ENCODE data around the gene IRF1.

The IRF1 gene

DNA sequence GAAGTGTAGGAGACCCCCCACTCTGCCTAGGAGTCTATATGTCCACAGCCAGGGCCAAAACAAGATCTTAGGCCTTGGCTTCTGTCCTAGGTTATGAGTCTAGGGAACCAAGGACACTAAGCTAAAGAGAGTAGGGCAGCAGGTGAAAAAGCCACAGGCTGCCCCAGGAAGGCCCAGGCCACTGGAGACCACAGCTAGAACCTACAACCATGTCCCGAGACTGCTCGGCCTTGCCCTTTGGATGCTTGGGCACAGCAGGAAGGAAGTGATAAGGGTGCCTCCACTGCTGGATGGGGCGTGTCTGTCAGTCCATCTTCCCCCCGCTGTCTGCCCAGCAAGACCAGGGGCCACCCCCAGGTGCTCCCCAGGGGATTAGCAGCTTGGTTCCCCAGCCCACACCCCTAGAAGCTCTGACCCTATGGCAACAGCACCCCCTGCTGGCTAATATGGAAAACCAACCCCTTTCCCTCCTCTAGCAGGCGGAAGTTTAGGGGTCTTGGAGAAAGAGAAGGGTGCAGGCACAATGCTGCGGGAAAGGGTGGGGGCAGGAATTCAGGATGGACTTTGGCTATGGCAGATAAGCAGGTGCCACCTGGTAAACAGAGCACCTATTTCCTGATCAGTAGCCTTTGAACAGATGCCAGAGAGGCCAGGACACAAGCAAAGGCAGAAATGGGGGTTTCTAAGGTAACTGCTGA lies 10.5 kb upstream of the IRF1 start:
- peak in 1 of 2 donors; percentile 68 for DNase-seq (ENCODE audit: low read depth in 2 of 2)

GRCh38 chr5:132500244-132500930 lies 9.8 kb upstream of the IRF1 start:
- no peak for DNase-seq (ENCODE audit: low read depth in 2 of 2)

- no peak for DNase-seq (ENCODE audit: low read depth in 2 of 2)
These were observed 9.1 kb upstream of the IRF1 start for GRCh38 chr5:132499440-132500243.

DNA sequence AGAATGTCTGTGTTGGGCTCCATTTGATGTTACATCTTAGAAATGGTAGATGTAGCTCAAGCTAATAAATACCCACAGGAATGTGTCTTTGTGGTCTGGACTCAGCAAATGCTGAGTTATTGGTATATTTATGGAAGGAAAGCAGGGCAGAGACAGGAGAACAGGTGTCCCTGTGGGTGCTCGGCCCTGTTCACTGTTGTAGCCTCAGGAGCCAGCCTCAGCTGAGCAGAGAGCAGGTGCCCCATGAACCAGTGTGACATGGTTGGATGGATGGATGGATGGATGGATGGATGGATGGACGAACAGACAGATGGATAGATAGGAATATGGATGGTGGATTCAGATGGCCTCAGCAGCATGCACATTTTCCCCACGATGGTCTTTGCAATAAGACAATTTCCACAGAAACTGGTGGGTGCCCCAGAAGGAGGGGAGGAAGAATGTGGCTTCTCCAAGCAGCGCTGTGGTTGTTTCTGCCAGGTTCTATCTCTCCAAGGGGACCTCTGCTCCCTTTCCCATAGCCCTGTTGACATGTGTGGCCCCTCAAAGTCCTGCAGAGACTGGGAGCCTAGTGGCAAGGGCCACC lies 8.2 kb upstream of the IRF1 start:
- no peak for DNase-seq (ENCODE audit: low read depth in 2 of 2)

DNA sequence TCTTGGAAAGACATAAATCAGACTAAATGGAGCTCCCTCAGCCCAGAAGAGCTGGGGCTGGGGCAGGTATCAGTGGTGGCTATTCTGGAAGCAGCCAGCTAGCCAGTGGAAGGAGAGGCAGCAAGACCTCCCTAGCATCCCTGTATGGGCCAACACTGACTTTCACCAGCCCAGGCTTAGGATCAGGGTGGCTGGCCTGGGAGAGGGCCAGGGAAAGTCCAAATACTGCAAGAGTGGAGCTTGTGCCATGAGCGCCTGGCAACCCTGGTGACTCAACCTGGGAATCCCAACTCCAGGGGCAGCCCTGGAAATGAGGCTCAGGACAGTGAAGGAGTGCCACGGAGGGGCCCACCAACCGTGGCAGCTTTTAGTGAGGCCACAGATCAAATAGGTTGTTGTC lies 7.6 kb upstream of the IRF1 start:
- DNase-seq (ENCODE audit: low read depth in 2 of 2): no peak

DNA sequence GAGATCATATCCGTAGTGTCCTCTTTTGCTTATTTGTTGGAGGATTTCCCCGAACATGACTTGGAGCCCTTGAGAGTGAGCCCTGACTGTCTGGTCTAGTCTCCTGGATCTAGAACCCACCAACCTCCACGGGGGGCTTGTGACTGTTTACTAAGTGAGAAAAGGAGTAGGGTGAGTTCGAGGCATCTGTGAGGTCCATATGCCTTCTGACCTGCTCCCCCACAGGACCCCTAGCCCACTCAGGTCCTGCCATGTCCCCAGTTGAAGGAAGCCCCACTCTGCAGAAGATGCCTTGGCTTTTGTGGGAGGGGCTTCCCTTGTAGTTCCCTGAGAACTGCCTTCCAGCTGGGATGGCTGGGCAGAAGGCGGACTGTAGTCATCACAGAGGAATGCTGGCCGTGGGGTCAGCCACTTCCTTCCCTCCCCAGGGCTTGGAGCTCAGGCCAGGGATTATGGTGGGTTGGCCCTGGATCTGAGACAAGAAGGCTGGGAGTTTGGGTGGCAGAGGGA lies 7.0 kb upstream of the IRF1 start:
- DNase-seq (ENCODE audit: low read depth in 2 of 2): no peak

- DNase-seq (ENCODE audit: low read depth in 2 of 2): no peak
These were observed 6.3 kb upstream of the IRF1 start for GRCh38 chr5:132496631-132497487.

GRCh38 chr5:132496191-132496630 lies 5.6 kb upstream of the IRF1 start:
- DNase-seq (ENCODE audit: low read depth in 2 of 2): peak; percentile 80 to 85

GRCh38 chr5:132495667-132496190 lies 5.2 kb upstream of the IRF1 start:
- DNase-seq (ENCODE audit: low read depth in 2 of 2): peak; percentile 61 to 80

DNA sequence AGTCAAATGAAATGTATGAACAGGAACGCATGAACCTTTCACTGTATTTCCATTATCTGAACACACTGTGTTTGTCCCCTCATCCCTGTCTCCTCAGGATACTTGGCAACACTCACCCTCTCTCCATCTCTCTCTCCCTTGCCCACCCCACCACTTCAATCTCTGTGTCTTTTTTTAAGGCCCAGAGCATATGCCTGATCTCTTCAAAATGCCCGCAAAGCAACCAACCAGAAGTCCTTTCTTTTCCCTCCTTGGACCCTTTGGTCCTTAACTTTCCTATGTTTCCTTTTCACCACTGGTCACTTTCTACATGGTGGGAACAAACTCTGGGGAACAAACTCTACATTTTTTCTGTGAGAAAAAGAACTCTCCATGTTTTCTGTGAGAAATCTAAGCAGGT lies 3.2 kb upstream of the IRF1 start:
- DNase-seq (ENCODE audit: low read depth in 2 of 2): no peak

- no peak for DNase-seq (ENCODE audit: low read depth in 2 of 2)
These were observed 2.7 kb upstream of the IRF1 start for GRCh38 chr5:132493241-132493640.

DNA sequence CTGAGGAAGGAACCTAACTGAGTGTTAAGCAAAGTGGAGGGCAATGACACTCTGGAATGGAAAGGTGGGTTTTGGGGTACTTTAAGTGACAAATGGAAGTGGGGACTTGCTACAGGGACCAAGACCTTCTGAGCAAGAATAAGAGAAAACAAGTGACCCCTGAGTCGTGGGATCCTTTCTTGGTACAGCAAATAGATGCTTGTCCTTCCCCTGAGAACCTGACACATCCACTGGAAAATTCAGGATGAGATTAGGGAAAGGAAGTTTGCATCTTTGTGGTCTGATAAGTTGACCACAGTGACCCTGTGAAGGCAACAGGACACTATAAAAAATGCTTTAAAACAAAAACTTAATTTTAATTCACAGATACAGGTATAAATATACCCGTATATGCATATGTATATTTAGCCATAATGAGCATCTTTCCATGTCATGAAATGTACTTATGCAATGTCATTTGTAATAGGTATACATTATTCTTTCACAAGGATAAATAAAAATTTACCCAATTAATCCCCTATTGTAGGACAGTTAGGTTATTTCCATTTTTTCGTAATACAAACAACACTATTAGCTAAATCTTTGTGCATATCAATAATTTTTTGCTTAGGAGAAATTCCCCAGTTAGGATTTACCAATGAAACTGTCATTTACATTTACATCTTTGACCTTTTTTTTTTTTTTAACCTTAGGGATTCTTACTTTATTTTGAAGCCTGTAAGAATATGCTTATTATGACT lies 2.0 kb upstream of the IRF1 start:
- no peak for DNase-seq (ENCODE audit: low read depth in 2 of 2)

- no peak for DNase-seq (ENCODE audit: low read depth in 2 of 2)
These were observed 1.1 kb upstream of the IRF1 start for GRCh38 chr5:132491368-132492364.

GRCh38 chr5:132489871-132490483 lies 596 bp downstream of the IRF1 start:
- DNase-seq (ENCODE audit: low read depth in 2 of 2): no peak

- DNase-seq (ENCODE audit: low read depth in 2 of 2): no peak
These were observed 1.4 kb downstream of the IRF1 start for GRCh38 chr5:132489051-132489770.

- DNase-seq (ENCODE audit: low read depth in 2 of 2): no peak
These were observed 2.0 kb downstream of the IRF1 start for GRCh38 chr5:132488590-132488989.

DNA sequence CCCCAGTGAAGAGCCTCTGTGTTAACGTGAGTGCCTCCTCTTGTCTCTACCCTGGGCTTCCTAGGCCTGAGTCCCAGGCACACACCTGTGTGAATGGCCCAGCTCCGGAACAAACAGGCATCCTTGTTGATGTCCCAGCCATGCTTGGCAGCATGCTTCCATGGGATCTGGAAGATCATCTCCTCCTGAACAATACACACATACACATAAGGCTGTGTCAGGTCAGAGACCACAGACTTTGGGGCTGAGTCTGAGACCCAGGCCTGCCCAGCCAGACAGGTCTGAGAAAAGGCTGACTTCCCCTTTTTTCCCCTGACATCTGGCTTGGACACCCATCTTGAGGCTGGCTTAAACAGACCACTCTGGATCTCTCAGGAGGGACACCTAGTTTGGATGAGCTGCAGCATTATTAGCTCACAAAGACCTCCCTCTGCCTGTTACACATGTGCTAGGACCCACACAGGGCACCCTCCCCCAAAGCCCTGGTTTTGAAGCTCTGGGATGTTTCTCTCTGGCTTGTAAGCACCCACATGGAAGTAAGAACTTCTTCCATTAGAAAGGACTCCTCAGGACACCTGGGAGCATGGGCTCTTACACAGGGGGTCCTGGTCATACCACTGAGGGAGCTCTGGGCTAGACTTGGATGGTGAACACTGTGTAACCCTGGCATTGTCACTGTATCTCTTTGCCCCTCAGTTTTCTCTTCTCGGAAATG lies 2.6 kb downstream of the IRF1 start:
- no peak for DNase-seq (ENCODE audit: low read depth in 2 of 2)
